ENCODE data around the gene TLE3.

TLE3 gene

GRCh38 chr15:70098461-70099166 is 897 bp upstream of the TLE3 start:
- DNase-seq: no peak

- no peak for DNase-seq
These were observed 390 bp upstream of the TLE3 start for GRCh38 chr15:70098153-70098460.

GRCh38 chr15:70097063-70097320 is 725 bp downstream of the TLE3 start:
- no peak for DNase-seq

GRCh38 chr15:70096215-70097062 is 1.3 kb downstream of the TLE3 start:
- DNase-seq: peak; percentile 66

- peak; percentile 60 for DNase-seq
These were observed 2.1 kb downstream of the TLE3 start for GRCh38 chr15:70095408-70096214.

GRCh38 chr15:70094690-70095311 is 2.9 kb downstream of the TLE3 start:
- no peak for DNase-seq

- DNase-seq: no peak
These were observed 4.0 kb downstream of the TLE3 start for GRCh38 chr15:70093481-70094319.

- DNase-seq: no peak
These were observed 4.6 kb downstream of the TLE3 start for GRCh38 chr15:70093070-70093469.

GRCh38 chr15:70092464-70093027 is 5.2 kb downstream of the TLE3 start:
- no peak for DNase-seq

- no peak for DNase-seq
These were observed 5.8 kb downstream of the TLE3 start for GRCh38 chr15:70091726-70092463.

GRCh38 chr15:70090436-70091296 is 7.1 kb downstream of the TLE3 start:
- DNase-seq: no peak

- DNase-seq: no peak
These were observed 8.1 kb downstream of the TLE3 start for GRCh38 chr15:70089692-70089971.

- DNase-seq: no peak
These were observed 8.6 kb downstream of the TLE3 start for GRCh38 chr15:70088887-70089691.

GRCh38 chr15:70088455-70088854 is 9.3 kb downstream of the TLE3 start:
- no peak for DNase-seq

GRCh38 chr15:70087708-70088352 is 9.9 kb downstream of the TLE3 start:
- DNase-seq: no peak

- DNase-seq: no peak
These were observed 11.1 kb downstream of the TLE3 start for GRCh38 chr15:70086636-70087035.

- DNase-seq: no peak
These were observed 13.3 kb downstream of the TLE3 start for GRCh38 chr15:70084461-70084860.

- DNase-seq: no peak
These were observed 13.8 kb downstream of the TLE3 start for GRCh38 chr15:70083946-70084345.

- no peak for DNase-seq
These were observed 14.3 kb downstream of the TLE3 start for GRCh38 chr15:70083418-70083817.

All from activated CD8-positive, alpha-beta memory T cell treated with anti-CD3 and anti-CD28 coated beads, Interleukin-2, amount 50 U/mL, for 4 hours (primary cell).